SK-MEL-5 (cell line): Measurements from ENCODE around the gene ADCY5. TPM values are rescaled to one million over a fixed set of nuclear protein-coding genes. Genes with fewer than 3 reads are reported as not detected.
A peak's percentile ranks its signal among the peaks of the same experiment; 100 is the strongest.

ENCODE experiments used
- DNase-seq: peaks from one replicate; pipeline ENCODE4 v3.0.0-alpha.2; 2016; ENCODE audit warnings: low read depth, low spot score
- in situ Hi-C: cut with HindIII; loops from 2 replicates; pipeline ENCODE4 v1.10.0; 2016; ENCODE audit warnings: low sequenced_read_pairs, high pct_unique_total_duplicates, low pct_unique_long_range_greater_than_20kb
- total RNA-seq: library from RNA; depleted of rRNA; stranded (reverse); fragments of >200 nt; shearing (Covaris generic); gene quantifications from 2 replicates; pipeline ENCODE4 v1.2.3, GENCODE V29; 2014

The ADCY5 gene
- total RNA-seq, 1 experiment from 2014 or later, result 1.2 TPM

- in situ Hi-C loops, result no loop called here
- no peak for DNase-seq
These were observed 81.3 kb downstream of the ADCY5 start for GRCh38 chr3:123367467-123368154.

- DNase-seq, result peak; percentile 67
- in situ Hi-C loops, result no loop called here
These were observed 83.3 kb downstream of the ADCY5 start for GRCh38 chr3:123365450-123366143.

GRCh38 chr3:123361071-123361470, 87.8 kb downstream of the ADCY5 start:
- DNase-seq, result no peak

GRCh38 chr3:123357275-123357674, 91.6 kb downstream of the ADCY5 start:
- no peak for DNase-seq
- in situ Hi-C loops, result no loop called here

More at GRCh38 chr3:123361071-123361470, 87.8 kb downstream of the ADCY5 start:
- in situ Hi-C loops, result no loop called here

GRCh38 chr3:123353850-123354233, 95.0 kb downstream of the ADCY5 start:
- no peak for DNase-seq
- in situ Hi-C loops, result no loop called here

- no peak for DNase-seq
- in situ Hi-C loops, result no loop called here
These were observed 95.6 kb downstream of the ADCY5 start for GRCh38 chr3:123353227-123353849.

GRCh38 chr3:123352134-123352554, 96.7 kb downstream of the ADCY5 start:
- DNase-seq, result no peak
- in situ Hi-C loops, result no loop called here

- in situ Hi-C loops, result no loop called here
- DNase-seq, result no peak
These were observed 97.4 kb downstream of the ADCY5 start for GRCh38 chr3:123351501-123351900.

GRCh38 chr3:123350971-123351370, 97.9 kb downstream of the ADCY5 start:
- in situ Hi-C loops, result no loop called here
- no peak for DNase-seq

GRCh38 chr3:123349566-123350435, 99.1 kb downstream of the ADCY5 start:
- DNase-seq, result no peak
- in situ Hi-C loops, result no loop called here

- in situ Hi-C loops, result no loop called here
- DNase-seq, result no peak
These were observed 99.7 kb downstream of the ADCY5 start for GRCh38 chr3:123349201-123349535.

- no peak for DNase-seq
- in situ Hi-C loops, result no loop called here
These were observed 100.3 kb downstream of the ADCY5 start for GRCh38 chr3:123348471-123349200.

GRCh38 chr3:123347691-123348264, 101.1 kb downstream of the ADCY5 start:
- no peak for DNase-seq
- in situ Hi-C loops, result no loop called here

GRCh38 chr3:123347205-123347604, 101.7 kb downstream of the ADCY5 start:
- no peak for DNase-seq
- in situ Hi-C loops, result no loop called here

GRCh38 chr3:123346021-123346420, 102.9 kb downstream of the ADCY5 start:
- DNase-seq, result no peak
- in situ Hi-C loops, result no loop called here

GRCh38 chr3:123344907-123345594, 103.8 kb downstream of the ADCY5 start:
- in situ Hi-C loops, result no loop called here

More at GRCh38 chr3:123344907-123345594, 103.8 kb downstream of the ADCY5 start:
- DNase-seq, result no peak
